ENCODE measurements around the gene CATSPERB. TPM values are rescaled to one million over a fixed set of nuclear protein-coding genes. Genes with fewer than 3 reads are reported as not detected.
"Not testable (repeated sequence)": the region's sequence is repeated elsewhere in the genome, so short reads cannot be mapped to it uniquely, and the experiment has no call there.

Gene CATSPERB
- total and polyA plus RNA-seq, 2 of the 8 experiments (the other 6 are each of a cell fraction or from before 2014, with no cell fraction given) = 0.11 to 0.30 TPM

- TF ChIP-seq EGR1 (IDR thresholded peaks at IDR 0.05; ENCODE audit: borderline replicate concordance, low read depth, low read length) (no peak), KDM5A (IDR thresholded peaks at IDR 0.05; ENCODE audit: low read length) (no peak), NRF1 (IDR thresholded peaks at IDR 0.05; ENCODE audit: low read depth, low read length) (no peak)
- TF ChIP-seq, protein P1, sequence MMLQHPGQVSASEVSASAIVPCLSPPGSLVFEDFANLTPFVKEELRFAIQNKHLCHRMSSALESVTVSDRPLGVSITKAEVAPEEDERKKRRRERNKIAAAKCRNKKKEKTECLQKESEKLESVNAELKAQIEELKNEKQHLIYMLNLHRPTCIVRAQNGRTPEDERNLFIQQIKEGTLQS (IDR thresholded peaks at IDR 0.05; ENCODE audit: insufficient read depth, low read depth, low read length) = no peak
Measured at GRCh38 chr14:91536327-91536726, 195.6 kb downstream of the CATSPERB start (continued).

DNA sequence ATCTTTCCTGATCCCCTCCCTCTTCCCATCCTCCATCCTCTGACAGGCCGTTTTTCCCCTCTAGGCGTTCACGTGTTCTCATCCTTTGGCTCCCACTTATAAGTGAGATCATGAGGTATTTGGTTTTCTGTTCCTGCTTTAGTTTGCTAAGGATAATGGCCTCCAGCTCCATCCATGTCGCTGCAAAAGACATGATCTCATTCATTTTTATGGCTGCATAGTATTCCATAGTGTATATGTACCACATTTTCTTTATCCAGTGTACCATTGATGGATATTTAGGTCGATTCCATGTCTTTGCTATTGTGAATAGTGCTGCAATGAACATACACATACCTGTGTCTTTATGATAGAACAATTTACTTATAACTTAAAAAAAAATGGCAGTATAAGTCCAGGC lies 197.8 kb downstream of the CATSPERB start:
- H4K20me1 ChIP-seq (replicated peaks in 1 of 2; ENCODE audit: control insufficient read depth in 1 of 2, insufficient read depth in 2 of 2, low read length in 2 of 2); FAIRE-seq; H2BK20ac ChIP-seq (ENCODE audit: low read length); H4K91ac ChIP-seq (replicated peaks; ENCODE audit: insufficient read length, low read length); H3K79me2 ChIP-seq (ENCODE audit: control insufficient read depth in 1 of 2, insufficient read depth in 2 of 2, low read length in 2 of 2); H2BK120ac ChIP-seq (replicated peaks; ENCODE audit: low read depth, low read length); H3K56ac ChIP-seq (replicated peaks; ENCODE audit: insufficient read length, low read depth, low read length); POLR2A ChIA-PET (ENCODE audit: partially characterized antibody); H2BK15ac ChIP-seq (ENCODE audit: low read length); H2BK5ac ChIP-seq (ENCODE audit: low read depth, low read length); H3K4me3 ChIP-seq (ENCODE audit: extremely low read depth in 1 of 4, insufficient read depth in 2 of 4, low read depth in 3 of 4, low read length in 4 of 4); H2AFZ ChIP-seq (ENCODE audit: low read length); H3K9me3 ChIP-seq (ENCODE audit: insufficient read depth in 2 of 2, low read depth in 1 of 2, low read length in 1 of 2); H3K23ac ChIP-seq (ENCODE audit: insufficient read length); H3K9ac ChIP-seq (replicated peaks in 1 of 4; ENCODE audit: extremely low read depth in 1 of 4, low read depth in 3 of 4, low read length in 3 of 4); H3K4me1 ChIP-seq (replicated peaks in 1 of 4; ENCODE audit: control insufficient read depth in 3 of 4, insufficient read depth in 4 of 4, low read length in 3 of 4); H3K4me2 ChIP-seq (ENCODE audit: insufficient read depth in 1 of 2, low read depth in 2 of 2, low read length in 2 of 2); CTCF ChIA-PET (ENCODE audit: partially characterized antibody); H2AK5ac ChIP-seq (ENCODE audit: low read depth, low read length); DNase-seq (ENCODE audit: low read depth in 1 of 2, low spot score in 2 of 2); H3K27ac ChIP-seq (ENCODE audit: low read depth, low read length); H2BK12ac ChIP-seq (ENCODE audit: low read depth, low read length); H3K4ac ChIP-seq (replicated peaks; ENCODE audit: insufficient read length, low read depth, low read length); H3K14ac ChIP-seq (ENCODE audit: insufficient read length); H3K23me2 ChIP-seq (ENCODE audit: low read depth, low read length); H3K36me3 ChIP-seq (ENCODE audit: control insufficient read depth in 2 of 4, insufficient read depth in 4 of 4, low read length in 3 of 4); H3K18ac ChIP-seq (ENCODE audit: extremely low read depth, low read length); H4K5ac ChIP-seq (ENCODE audit: insufficient read length, low read depth, low read length); H3K27me3 ChIP-seq (replicated peaks in 1 of 4; ENCODE audit: control insufficient read depth in 3 of 4, extremely low read depth in 1 of 4, insufficient read depth in 3 of 4, low read length in 3 of 4); H3K79me1 ChIP-seq (ENCODE audit: low read depth, low read length); H4K8ac ChIP-seq (ENCODE audit: extremely low read depth, insufficient read depth, low read length): not testable (repeated sequence)
- WGBS, 2 experiments (ENCODE audit: extremely low coverage in 1 of 2, insufficient coverage in 1 of 2, insufficient read length in 1 of 2, insufficient replicate concordance in 2 of 2, low coverage in 1 of 2, low lambda C conversion rate in 2 of 2, missing lambda C conversion rate in 1 of 2) = 82% methylated on average over 5 of the region's 5 CpGs; no CpG with 5 or more reads in 1 of the 2 experiments

Data from H1 (cell line).